Gastrocnemius medialis (tissue), 4 donors: ENCODE measurements around the gene MORF4L2. TPM values are rescaled to one million over a fixed set of nuclear protein-coding genes. Genes with fewer than 3 reads are reported as not detected.

Experiments used
- ATAC-seq, 2 donors: fragments of 150-250 bp; one replicate each; pipeline ENCODE4 v1.9.1; 2016
- DNase-seq, 2 donors: peaks; one replicate each; pipeline ENCODE4 v3.0.0-alpha.2; 2019
- H3K27ac ChIP-seq, 4 donors: fragments of 200-600 bp; sonication (generic); 1 replicate in 1 of 4; 2 replicates in 3 of 4; pipeline ENCODE4 v1.5.1; 2016 to 2018; ENCODE audit warnings: mild to moderate bottlenecking in 2 of 4, moderate library complexity in 1 of 4
- H3K27me3 ChIP-seq, 3 donors: fragments of 200-600 bp; sonication (generic) in 2 of 3; 1 replicate in 1 of 3; 2 replicates in 2 of 3; pipeline versions ENCODE4 v1.5.1 to v1.6.0; 2016 to 2019; ENCODE audit warnings: mild to moderate bottlenecking in 1 of 3, moderate library complexity in 1 of 3
- H3K36me3 ChIP-seq, 2 donors: fragments of 200-600 bp; sonication (generic) in 1 of 2; one replicate each; pipeline ENCODE4 v1.5.1; 2017 to 2018
- H3K4me1 ChIP-seq, 2 donors: fragments of 200-600 bp; sonication (generic) in 1 of 2; one replicate each; pipeline ENCODE4 v1.5.1; 2016 to 2017; ENCODE audit warnings: mild to moderate bottlenecking in 2 of 2
- H3K4me3 ChIP-seq, 4 donors: fragments of 200-600 bp; sonication (generic) in 3 of 4; 1 replicate in 1 of 4; 2 replicates in 3 of 4; pipeline ENCODE4 v1.5.1; 2016 to 2019; ENCODE audit warnings: mild to moderate bottlenecking in 2 of 4
- H3K9me3 ChIP-seq, 3 donors: fragments of 200-600 bp; sonication (generic) in 2 of 3; 1 replicate in 1 of 3; 2 replicates in 2 of 3; pipeline ENCODE4 v1.5.1; 2016 to 2019
- POLR2A ChIP-seq, 2 donors: fragments of 450-650 bp; IDR thresholded peaks; one replicate each; pipeline ENCODE4 v1.6.1; 2017; ENCODE audit warnings: antibody characterized with exemption in 2 of 2, mild to moderate bottlenecking in 2 of 2, moderate library complexity in 2 of 2
- in situ Hi-C, 4 donors: fragments of 200-750 bp; cut with MboI; loops; one replicate each; pipeline versions ENCODE4 v1.15.0 to v1.8.0; 2017; ENCODE audit warnings: low sequenced_read_pairs in 4 of 4
- intact Hi-C: fragments of 100-400 bp; cut with DNase I; formaldehyde crosslinking; loops from one replicate; pipeline ENCODE4 v1.15.1; 2023; ENCODE audit warnings: low total_unique reads
- total RNA-seq, 4 donors: library from RNA; depleted of rRNA; stranded (reverse); fragments of >200 nt; gene quantifications; one replicate each; pipeline versions ENCODE4 v1.1.0 to v1.2.3, GENCODE V29; 2016
- TF ChIP-seq, protein P1 (sequence below), 5 experiments: fragments of 450-650 bp in 3 of 5; fragments of 200-600 bp in 2 of 5; sonication (generic) in 2 of 5; IDR thresholded peaks in 4 of 5; conservative IDR thresholded peaks in 1 of 5; 1 replicate in 4 of 5; 2 replicates in 1 of 5; pipeline ENCODE4 v1.5.1; 2016 to 2019; ENCODE audit warnings: antibody characterized with exemption in 5 of 5, mild to moderate bottlenecking in 3 of 5, moderate library complexity in 3 of 5

MORF4L2 gene
- total RNA-seq, 4 donors from 2014 or later = 190 to 317 (median 213) TPM

DNA sequence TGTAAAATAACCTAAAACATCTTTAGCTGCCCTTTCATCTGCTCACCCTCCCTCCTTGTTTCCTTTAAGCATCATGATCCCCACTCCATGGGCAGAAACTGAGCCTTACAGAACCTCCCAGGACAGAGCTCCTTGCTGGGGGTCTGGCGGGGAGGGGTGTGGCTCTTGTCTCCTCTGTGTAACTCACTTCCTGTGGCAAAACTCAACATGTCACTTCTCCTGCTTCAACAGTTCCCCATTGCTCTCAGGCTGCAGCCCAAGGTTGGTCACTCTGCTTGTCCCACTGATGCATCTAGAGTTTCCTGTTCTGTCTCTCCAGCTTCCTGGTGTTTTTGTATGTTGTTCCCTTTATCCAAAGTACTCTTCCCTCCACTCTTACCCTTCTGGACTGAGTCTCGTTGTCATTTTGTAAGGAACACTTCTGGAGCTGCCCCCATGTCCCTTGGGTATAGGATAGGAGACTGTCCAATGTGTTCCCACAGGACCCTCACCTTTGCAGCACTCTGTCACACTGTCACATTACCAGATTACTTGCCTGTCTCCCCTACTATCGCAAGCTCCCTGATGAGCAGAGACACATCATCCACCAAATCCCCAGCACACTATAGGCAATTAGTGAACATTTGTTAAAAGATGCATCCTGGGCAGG, 43.8 kb upstream of the MORF4L2 start:
- no peaks in the 10 kb centered on the region for H3K4me1 ChIP-seq
- DNase-seq (no peak), ATAC-seq (no peak)
- H3K4me3 ChIP-seq = no peak overlapping the region
- H3K9me3 ChIP-seq = no peaks in the 10 kb centered on the region
- no peak overlapping the region for H3K27ac ChIP-seq
- no peak for TF ChIP-seq POLR2A (IDR thresholded peaks at IDR 0.05)
- TF ChIP-seq, protein P1, sequence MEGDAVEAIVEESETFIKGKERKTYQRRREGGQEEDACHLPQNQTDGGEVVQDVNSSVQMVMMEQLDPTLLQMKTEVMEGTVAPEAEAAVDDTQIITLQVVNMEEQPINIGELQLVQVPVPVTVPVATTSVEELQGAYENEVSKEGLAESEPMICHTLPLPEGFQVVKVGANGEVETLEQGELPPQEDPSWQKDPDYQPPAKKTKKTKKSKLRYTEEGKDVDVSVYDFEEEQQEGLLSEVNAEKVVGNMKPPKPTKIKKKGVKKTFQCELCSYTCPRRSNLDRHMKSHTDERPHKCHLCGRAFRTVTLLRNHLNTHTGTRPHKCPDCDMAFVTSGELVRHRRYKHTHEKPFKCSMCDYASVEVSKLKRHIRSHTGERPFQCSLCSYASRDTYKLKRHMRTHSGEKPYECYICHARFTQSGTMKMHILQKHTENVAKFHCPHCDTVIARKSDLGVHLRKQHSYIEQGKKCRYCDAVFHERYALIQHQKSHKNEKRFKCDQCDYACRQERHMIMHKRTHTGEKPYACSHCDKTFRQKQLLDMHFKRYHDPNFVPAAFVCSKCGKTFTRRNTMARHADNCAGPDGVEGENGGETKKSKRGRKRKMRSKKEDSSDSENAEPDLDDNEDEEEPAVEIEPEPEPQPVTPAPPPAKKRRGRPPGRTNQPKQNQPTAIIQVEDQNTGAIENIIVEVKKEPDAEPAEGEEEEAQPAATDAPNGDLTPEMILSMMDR (IDR thresholded peaks at IDR 0.05 in 4 of 5, conservative IDR thresholded peaks at IDR 0.05 in 1 of 5) = no peak
- H3K36me3 ChIP-seq = no peaks in the 10 kb centered on the region
- intact Hi-C loops = no loop called here
- in situ Hi-C loops = no loop called here
- H3K27me3 ChIP-seq = no peaks in the 10 kb centered on the region

DNA sequence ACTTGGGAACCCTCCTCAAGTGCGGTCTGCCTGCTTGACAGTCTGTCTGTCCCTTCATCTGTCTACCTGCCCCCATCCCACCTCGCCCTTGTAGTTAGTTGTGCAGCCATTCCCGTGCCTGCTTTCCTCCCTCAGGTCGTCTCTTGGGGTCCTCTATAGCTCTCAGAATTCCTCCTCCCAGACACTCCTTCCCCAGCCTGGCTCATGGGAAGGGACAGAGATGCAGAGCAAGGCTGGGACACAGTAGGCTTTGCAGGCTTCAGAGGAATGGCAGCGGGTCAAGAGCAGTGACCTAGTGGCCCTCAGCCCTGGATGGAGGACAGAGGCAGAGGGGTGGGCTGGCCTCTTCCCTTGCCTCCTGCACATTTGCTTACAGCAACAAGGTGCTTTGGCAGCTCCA, 42.5 kb upstream of the MORF4L2 start:
- Histone ChIP-seq H3K4me3 (no peak overlapping the region), H3K4me1 (no peaks in the 10 kb centered on the region), H3K36me3 (no peaks in the 10 kb centered on the region), H3K27ac (no peak overlapping the region), H3K9me3 (no peaks in the 10 kb centered on the region), H3K27me3 (no peaks in the 10 kb centered on the region)
- DNase-seq (no peak), ATAC-seq (no peak)
- no peak for TF ChIP-seq POLR2A (IDR thresholded peaks at IDR 0.05)
- TF ChIP-seq, protein P1 (IDR thresholded peaks at IDR 0.05 in 4 of 5, conservative IDR thresholded peaks at IDR 0.05 in 1 of 5) = no peak
- intact Hi-C loops (no loop called here), in situ Hi-C loops (no loop called here)

DNA sequence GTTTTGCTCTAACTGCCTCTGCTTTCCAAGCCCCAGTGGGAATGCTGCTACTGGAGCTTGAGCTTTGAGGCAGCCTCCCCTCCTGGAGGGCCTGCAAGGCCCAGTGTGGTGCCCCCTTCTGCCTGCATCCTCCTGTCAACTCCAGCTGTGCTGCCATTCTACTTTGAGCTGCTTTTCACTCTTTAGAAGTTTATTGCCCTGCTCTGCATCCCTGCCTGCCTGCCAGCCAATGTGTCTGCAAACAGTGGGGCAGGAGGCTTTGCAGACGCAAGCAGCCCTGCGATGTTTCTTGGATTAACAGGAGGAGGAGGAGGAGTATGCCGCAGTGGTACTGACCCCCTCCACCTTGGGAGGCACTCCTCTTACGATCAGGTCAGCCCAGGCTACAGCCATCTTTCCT, 40.6 kb upstream of the MORF4L2 start:
- no peak for DNase-seq
- Histone ChIP-seq H3K27me3 (no peaks in the 10 kb centered on the region), H3K36me3 (no peaks in the 10 kb centered on the region), H3K9me3 (no peaks in the 10 kb centered on the region), H3K4me3 (no peak overlapping the region), H3K27ac (no peak overlapping the region), H3K4me1 (no peaks in the 10 kb centered on the region)
- TF ChIP-seq POLR2A (IDR thresholded peaks at IDR 0.05) = no peak
- TF ChIP-seq, protein P1 (IDR thresholded peaks at IDR 0.05 in 4 of 5, conservative IDR thresholded peaks at IDR 0.05 in 1 of 5) = no peak
- ATAC-seq = no peak
- intact Hi-C loops = no loop called here
- in situ Hi-C loops = no loop called here

DNA sequence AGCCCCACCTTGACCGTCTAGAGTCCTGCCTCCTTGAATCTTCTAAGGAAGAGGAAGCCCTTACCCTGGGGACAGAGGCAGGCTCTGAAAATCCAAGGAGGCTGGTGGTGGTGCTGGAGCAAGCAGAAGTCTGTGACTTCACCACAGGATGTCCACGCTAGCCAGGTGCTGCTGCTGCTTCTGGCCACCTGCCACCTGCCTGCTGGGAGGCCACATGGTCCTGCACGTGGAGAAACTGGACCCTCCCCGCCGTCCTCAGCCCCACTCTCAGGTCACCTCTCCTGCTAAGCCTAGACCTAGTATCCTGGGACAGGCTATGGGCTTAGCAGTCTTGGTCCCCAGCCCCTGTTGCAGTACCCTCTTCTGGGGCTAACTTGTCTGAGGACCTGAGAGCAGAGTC, 40.0 kb upstream of the MORF4L2 start:
- Histone ChIP-seq H3K27ac (no peak overlapping the region), H3K4me1 (no peaks in the 10 kb centered on the region), H3K4me3 (no peak overlapping the region), H3K9me3 (no peaks in the 10 kb centered on the region), H3K27me3 (no peaks in the 10 kb centered on the region), H3K36me3 (no peaks in the 10 kb centered on the region)
- in situ Hi-C loops (no loop called here), intact Hi-C loops (no loop called here)
- DNase-seq = no peak
- no peak for ATAC-seq
- TF ChIP-seq, protein P1 (IDR thresholded peaks at IDR 0.05 in 4 of 5, conservative IDR thresholded peaks at IDR 0.05 in 1 of 5) = no peak
- TF ChIP-seq POLR2A (IDR thresholded peaks at IDR 0.05) = no peak

DNA sequence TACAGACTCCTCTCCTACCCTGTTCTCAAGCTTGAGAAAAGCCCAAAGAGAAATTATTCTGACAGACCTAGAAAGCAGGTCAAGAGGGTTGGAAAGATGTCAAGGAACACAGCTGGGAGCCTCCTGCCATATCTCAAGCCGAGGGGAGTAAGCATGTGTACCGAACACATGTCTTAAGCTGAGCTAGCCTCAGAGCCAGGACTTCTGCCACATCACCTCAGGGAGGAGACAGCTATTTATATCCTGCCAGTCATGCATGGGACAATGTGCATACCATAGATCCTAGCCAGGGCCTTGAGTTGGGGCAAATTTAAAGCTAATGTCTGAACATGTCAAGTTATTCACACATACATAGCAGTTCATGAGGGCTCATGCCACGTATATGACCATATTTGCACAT, 36.0 kb upstream of the MORF4L2 start:
- H3K27me3 ChIP-seq = no peaks in the 10 kb centered on the region
- DNase-seq (peak; percentile 8 to 14), ATAC-seq (peak; percentile 71 to 92)
- no peak for TF ChIP-seq POLR2A (IDR thresholded peaks at IDR 0.05)
- TF ChIP-seq, protein P1 (IDR thresholded peaks at IDR 0.05 in 4 of 5, conservative IDR thresholded peaks at IDR 0.05 in 1 of 5) = no peak
- H3K36me3 ChIP-seq = no peaks in the 10 kb centered on the region
- intact Hi-C loops = no loop called here
- in situ Hi-C loops = loop anchor here in 1 of 4 donors (25.0 kb wide), 1 partner anchor 90 kb away; no protein-coding TSS in a partner anchor
- no peaks in the 10 kb centered on the region for H3K9me3 ChIP-seq
- H3K4me1 ChIP-seq = no peaks in the 10 kb centered on the region
- no peak overlapping the region for H3K4me3 ChIP-seq
- no peak overlapping the region for H3K27ac ChIP-seq
